A673 (cell line): ENCODE results near the gene GID4.
"Not testable (repeated sequence)": the region's sequence is repeated elsewhere in the genome, so short reads cannot be mapped to it uniquely, and the experiment has no call there.

Source experiments
- CTCF ChIP-seq: fragments of 300-800, 200-600 bp; sonication (generic); conservative IDR thresholded peaks from 2 replicates; pipeline ENCODE4 v1.5.1; 2017; ENCODE audit warnings: low read depth, mild to moderate bottlenecking, antibody characterized with exemption, low read length, moderate library complexity, mixed read lengths
- EZH2 ChIP-seq: fragments of 200-600 bp; sonication (generic); IDR thresholded peaks from 2 replicates; pipeline ENCODE4 v1.6.1; 2017; ENCODE audit warnings: borderline replicate concordance, low read depth, mild to moderate bottlenecking, mixed read lengths, antibody characterized with exemption, low read length; ENCODE audit not compliant: poor library complexity, severe bottlenecking

GRCh38 chr17:17995887-17996286 lies 43.3 kb upstream of the GID4 start:
- not testable (repeated sequence) for TF ChIP-seq CTCF, EZH2
